Stimulated activated CD8-positive, alpha-beta memory T cell treated with anti-CD3 and anti-CD28 coated beads, Interleukin-4, amount 100 ng/mL, for 24 hours (primary cell): ENCODE results near the gene CCSER1.

Experiments
- DNase-seq: peaks from one replicate; pipeline ENCODE4 v3.0.0-alpha.2; 2020; ENCODE audit warnings: low read depth

Gene CCSER1

GRCh38 chr4:90570615-90571014 is 443.4 kb downstream of the CCSER1 start:
- no peak for DNase-seq

GRCh38 chr4:90572996-90573395 is 445.8 kb downstream of the CCSER1 start:
- DNase-seq: no peak

GRCh38 chr4:90575371-90575770 is 448.2 kb downstream of the CCSER1 start:
- DNase-seq: no peak

GRCh38 chr4:90580326-90580725 is 453.1 kb downstream of the CCSER1 start:
- no peak for DNase-seq

GRCh38 chr4:90582087-90582486 is 454.9 kb downstream of the CCSER1 start:
- DNase-seq: no peak

- no peak for DNase-seq
These were observed 456.9 kb downstream of the CCSER1 start for GRCh38 chr4:90584051-90584450.

- no peak for DNase-seq
These were observed 458.8 kb downstream of the CCSER1 start for GRCh38 chr4:90585961-90586360.

- DNase-seq: no peak
These were observed 459.6 kb downstream of the CCSER1 start for GRCh38 chr4:90586799-90587198.

- no peak for DNase-seq
These were observed 470.7 kb downstream of the CCSER1 start for GRCh38 chr4:90597927-90598326.

- no peak for DNase-seq
These were observed 471.5 kb downstream of the CCSER1 start for GRCh38 chr4:90598741-90599140.

GRCh38 chr4:90602726-90603125 is 475.5 kb downstream of the CCSER1 start:
- no peak for DNase-seq

- DNase-seq: no peak
These were observed 476.3 kb downstream of the CCSER1 start for GRCh38 chr4:90603540-90603939.

- no peak for DNase-seq
These were observed 479.6 kb downstream of the CCSER1 start for GRCh38 chr4:90606781-90607180.

- no peak for DNase-seq
These were observed 487.2 kb downstream of the CCSER1 start for GRCh38 chr4:90614371-90614770.

- DNase-seq: no peak
These were observed 493.9 kb downstream of the CCSER1 start for GRCh38 chr4:90621080-90621479.

GRCh38 chr4:90624781-90625180 is 497.6 kb downstream of the CCSER1 start:
- DNase-seq: no peak

- DNase-seq: no peak
These were observed 514.8 kb downstream of the CCSER1 start for GRCh38 chr4:90641861-90642599.

- DNase-seq: no peak
These were observed 516.0 kb downstream of the CCSER1 start for GRCh38 chr4:90643156-90643555.

- no peak for DNase-seq
These were observed 521.1 kb downstream of the CCSER1 start for GRCh38 chr4:90648311-90648710.

GRCh38 chr4:90648791-90649190 is 521.6 kb downstream of the CCSER1 start:
- no peak for DNase-seq

GRCh38 chr4:90660672-90661071 is 533.5 kb downstream of the CCSER1 start:
- DNase-seq: no peak

GRCh38 chr4:90670183-90670582 is 543.0 kb downstream of the CCSER1 start:
- no peak for DNase-seq

GRCh38 chr4:90689739-90690138 is 562.5 kb downstream of the CCSER1 start:
- no peak for DNase-seq

- no peak for DNase-seq
These were observed 568.2 kb downstream of the CCSER1 start for GRCh38 chr4:90695411-90695810.
